Measurements from ENCODE around the gene TMEM51. TPM values are rescaled to one million over a fixed set of nuclear protein-coding genes. Genes with fewer than 3 reads are reported as not detected.

TMEM51 gene
- total and polyA plus RNA-seq, 10 of the 15 experiments (the other 5 are each of a cell fraction or from before 2014, with no cell fraction given): 0.55 to 4.8 (median 3.1) TPM

DNA sequence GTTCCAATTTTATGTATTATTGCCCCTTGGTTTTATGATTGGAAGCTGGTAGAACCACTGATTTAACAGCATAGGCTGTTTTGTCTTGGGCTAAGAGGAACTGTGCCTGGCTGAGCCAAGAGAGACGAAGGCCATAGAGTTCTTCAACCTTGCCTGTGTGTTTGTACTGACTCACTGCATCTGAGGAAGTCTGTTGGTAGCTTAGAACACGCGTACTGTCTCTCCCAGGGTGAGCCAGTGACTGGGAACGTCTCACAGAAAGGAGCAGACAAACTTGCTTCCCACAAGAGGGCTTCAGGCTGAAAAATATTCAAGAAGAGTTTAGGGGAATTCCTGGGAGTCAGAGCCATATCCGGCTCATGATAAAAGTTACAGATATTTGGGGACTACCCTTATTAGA, 14.9 kb downstream of the TMEM51 start:
- no peaks in the 10 kb centered on the region for H3K27me3 ChIP-seq (replicated peaks in 1 of 2; ENCODE audit: control insufficient read depth in 2 of 2, insufficient read depth in 2 of 2, low read length in 1 of 2)
- H3K36me3 ChIP-seq (ENCODE audit: control insufficient read depth in 2 of 2, insufficient read depth in 2 of 2, low read length in 1 of 2): no peaks in the 10 kb centered on the region
- H2AFZ ChIP-seq (ENCODE audit: control insufficient read depth, low read depth, low read length): no peak overlapping the region; the same call in 1 of the 2 replicates
- POLR2A ChIA-PET: interaction anchor here (1.0 to 1.9 kb wide), 8 partner anchors 9 to 92 kb away, joined by 3 to 10 read pairs (median 3); no protein-coding TSS in a partner anchor
- SMC1A ChIA-PET (ENCODE audit: uncharacterized antibody, unreplicated experiment): interaction anchor here (0.8 to 3.3 kb wide), 15 partner anchors 10 to 155 kb away, joined by 3 to 18 read pairs (median 3); partner anchors contain the start of genes FHAD1 and TMEM51
- H3K4me3 ChIP-seq: no peak overlapping the region
- CTCF ChIA-PET: interaction anchor here (0.7 to 2.8 kb wide), 9 partner anchors 8 to 135 kb away, joined by 3 to 13 read pairs (median 5); no protein-coding TSS in a partner anchor
- intact Hi-C loops (cut with micrococcal nuclease; ENCODE audit: unreplicated experiment): no loop called here
- RAD21 ChIA-PET (ENCODE audit: unreplicated experiment): interaction anchor here (0.6 to 3.3 kb wide), 11 partner anchors 10 to 331 kb away, joined by 3 to 23 read pairs (median 4); partner anchors contain the start of gene TMEM51
- ATAC-seq (peak; percentile 82), FAIRE-seq (peak; percentile 85), DNase-seq (ENCODE audit: low read depth, low spot score) (peak; percentile 63)
- BruUV-seq (replicated peaks): no TSS peak
- in situ Hi-C loops (cut with MboI): no loop called here
- peaks cover 13% of the 10 kb centered on the region for H3K4me1 ChIP-seq (ENCODE audit: control insufficient read depth, insufficient read depth, low read length)
- H3K79me2 ChIP-seq (ENCODE audit: control insufficient read depth, insufficient read depth, low read length): peaks cover 4% of the 10 kb centered on the region
- H3K9me3 ChIP-seq (replicated peaks; ENCODE audit: control insufficient read depth, insufficient read depth, low read length): no peaks in the 10 kb centered on the region; the same call in 2 of the 3 replicates
- WGBS (ENCODE audit: insufficient coverage, insufficient replicate concordance, low lambda C conversion rate, missing lambda C conversion rate): 13% methylated on average over 5 of the region's 5 CpGs
- H3K4me2 ChIP-seq (ENCODE audit: control insufficient read depth, insufficient read depth): 0 out of 2 replicates have a peak overlapping the region, but pooled peaks have one; percentile 7
- H3K9ac ChIP-seq (ENCODE audit: control insufficient read depth, insufficient read depth, low read length): no peak overlapping the region; the same call in 1 of the 2 replicates
- peak overlapping the region; percentile 47 for H3K27ac ChIP-seq (ENCODE audit: control insufficient read depth, insufficient read depth)
- H4K20me1 ChIP-seq (ENCODE audit: control insufficient read depth, insufficient read depth): no peaks in the 10 kb centered on the region
- TF ChIP-seq, protein P1, sequence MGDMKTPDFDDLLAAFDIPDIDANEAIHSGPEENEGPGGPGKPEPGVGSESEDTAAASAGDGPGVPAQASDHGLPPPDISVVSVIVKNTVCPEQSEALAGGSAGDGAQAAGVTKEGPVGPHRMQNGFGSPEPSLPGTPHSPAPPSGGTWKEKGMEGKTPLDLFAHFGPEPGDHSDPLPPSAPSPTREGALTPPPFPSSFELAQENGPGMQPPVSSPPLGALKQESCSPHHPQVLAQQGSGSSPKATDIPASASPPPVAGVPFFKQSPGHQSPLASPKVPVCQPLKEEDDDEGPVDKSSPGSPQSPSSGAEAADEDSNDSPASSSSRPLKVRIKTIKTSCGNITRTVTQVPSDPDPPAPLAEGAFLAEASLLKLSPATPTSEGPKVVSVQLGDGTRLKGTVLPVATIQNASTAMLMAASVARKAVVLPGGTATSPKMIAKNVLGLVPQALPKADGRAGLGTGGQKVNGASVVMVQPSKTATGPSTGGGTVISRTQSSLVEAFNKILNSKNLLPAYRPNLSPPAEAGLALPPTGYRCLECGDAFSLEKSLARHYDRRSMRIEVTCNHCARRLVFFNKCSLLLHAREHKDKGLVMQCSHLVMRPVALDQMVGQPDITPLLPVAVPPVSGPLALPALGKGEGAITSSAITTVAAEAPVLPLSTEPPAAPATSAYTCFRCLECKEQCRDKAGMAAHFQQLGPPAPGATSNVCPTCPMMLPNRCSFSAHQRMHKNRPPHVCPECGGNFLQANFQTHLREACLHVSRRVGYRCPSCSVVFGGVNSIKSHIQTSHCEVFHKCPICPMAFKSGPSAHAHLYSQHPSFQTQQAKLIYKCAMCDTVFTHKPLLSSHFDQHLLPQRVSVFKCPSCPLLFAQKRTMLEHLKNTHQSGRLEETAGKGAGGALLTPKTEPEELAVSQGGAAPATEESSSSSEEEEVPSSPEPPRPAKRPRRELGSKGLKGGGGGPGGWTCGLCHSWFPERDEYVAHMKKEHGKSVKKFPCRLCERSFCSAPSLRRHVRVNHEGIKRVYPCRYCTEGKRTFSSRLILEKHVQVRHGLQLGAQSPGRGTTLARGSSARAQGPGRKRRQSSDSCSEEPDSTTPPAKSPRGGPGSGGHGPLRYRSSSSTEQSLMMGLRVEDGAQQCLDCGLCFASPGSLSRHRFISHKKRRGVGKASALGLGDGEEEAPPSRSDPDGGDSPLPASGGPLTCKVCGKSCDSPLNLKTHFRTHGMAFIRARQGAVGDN (IDR thresholded peaks at IDR 0.05): 0 out of 2 replicates have a peak, but pooled peaks have one; percentile 21
- TF ChIP-seq IKZF1 (conservative IDR thresholded peaks at IDR 0.05) (peak; percentile 34; the same call in 1 of the 2 replicates), BRCA1 (IDR thresholded peaks at IDR 0.05; ENCODE audit: low read depth, low read length) (no peak), DPF2 (IDR thresholded peaks at IDR 0.05) (0 out of 2 replicates have a peak, but pooled peaks have one; percentile 16), RUNX3 (IDR thresholded peaks at IDR 0.05; ENCODE audit: low read length) (0 out of 2 replicates have a peak, but pooled peaks have one; percentile 21), SPI1 (IDR thresholded peaks at IDR 0.05; ENCODE audit: borderline replicate concordance, insufficient read depth, low read depth, low read length) (peak; percentile 61; the same call in 1 of the 2 replicates)
- TF ChIP-seq, protein P2, sequence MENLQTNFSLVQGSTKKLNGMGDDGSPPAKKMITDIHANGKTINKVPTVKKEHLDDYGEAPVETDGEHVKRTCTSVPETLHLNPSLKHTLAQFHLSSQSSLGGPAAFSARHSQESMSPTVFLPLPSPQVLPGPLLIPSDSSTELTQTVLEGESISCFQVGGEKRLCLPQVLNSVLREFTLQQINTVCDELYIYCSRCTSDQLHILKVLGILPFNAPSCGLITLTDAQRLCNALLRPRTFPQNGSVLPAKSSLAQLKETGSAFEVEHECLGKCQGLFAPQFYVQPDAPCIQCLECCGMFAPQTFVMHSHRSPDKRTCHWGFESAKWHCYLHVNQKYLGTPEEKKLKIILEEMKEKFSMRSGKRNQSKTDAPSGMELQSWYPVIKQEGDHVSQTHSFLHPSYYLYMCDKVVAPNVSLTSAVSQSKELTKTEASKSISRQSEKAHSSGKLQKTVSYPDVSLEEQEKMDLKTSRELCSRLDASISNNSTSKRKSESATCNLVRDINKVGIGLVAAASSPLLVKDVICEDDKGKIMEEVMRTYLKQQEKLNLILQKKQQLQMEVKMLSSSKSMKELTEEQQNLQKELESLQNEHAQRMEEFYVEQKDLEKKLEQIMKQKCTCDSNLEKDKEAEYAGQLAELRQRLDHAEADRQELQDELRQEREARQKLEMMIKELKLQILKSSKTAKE (IDR thresholded peaks at IDR 0.05; ENCODE audit: low read depth, poor library complexity, severe bottlenecking): no peak
- TF ChIP-seq, protein P3, sequence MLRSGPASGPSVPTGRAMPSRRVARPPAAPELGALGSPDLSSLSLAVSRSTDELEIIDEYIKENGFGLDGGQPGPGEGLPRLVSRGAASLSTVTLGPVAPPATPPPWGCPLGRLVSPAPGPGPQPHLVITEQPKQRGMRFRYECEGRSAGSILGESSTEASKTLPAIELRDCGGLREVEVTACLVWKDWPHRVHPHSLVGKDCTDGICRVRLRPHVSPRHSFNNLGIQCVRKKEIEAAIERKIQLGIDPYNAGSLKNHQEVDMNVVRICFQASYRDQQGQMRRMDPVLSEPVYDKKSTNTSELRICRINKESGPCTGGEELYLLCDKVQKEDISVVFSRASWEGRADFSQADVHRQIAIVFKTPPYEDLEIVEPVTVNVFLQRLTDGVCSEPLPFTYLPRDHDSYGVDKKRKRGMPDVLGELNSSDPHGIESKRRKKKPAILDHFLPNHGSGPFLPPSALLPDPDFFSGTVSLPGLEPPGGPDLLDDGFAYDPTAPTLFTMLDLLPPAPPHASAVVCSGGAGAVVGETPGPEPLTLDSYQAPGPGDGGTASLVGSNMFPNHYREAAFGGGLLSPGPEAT (IDR thresholded peaks at IDR 0.05; ENCODE audit: low read depth): 0 out of 2 replicates have a peak, but pooled peaks have one; percentile 38

Data from GM12878 (cell line).